B cell (primary cell): Measurements from ENCODE around the gene AKAP3. TPM values are rescaled to one million over a fixed set of nuclear protein-coding genes. Genes with fewer than 3 reads are reported as not detected.

Experiments used
- ATAC-seq: fragments of 200-7000 bp; cut with Tn5 transposase; one replicate; pipeline ENCODE4 v1.10.0; 2021; ENCODE audit warnings: low read depth, mild to moderate bottlenecking, moderate number of reproducible peaks, moderate library complexity
- CTCF ChIA-PET: fragments of 350-600 bp; sonication (Branson Sonifier 250); formaldehyde crosslinking; loops from one replicate; lab custom pipeline; 2021; ENCODE audit warnings: antibody characterized with exemption, inconsistent platforms; lab: Charles Lee
- POLR2A ChIA-PET: fragments of 350-600 bp; sonication (Branson Sonifier 250); formaldehyde crosslinking; loops from one replicate; lab custom pipeline; 2021; ENCODE audit warnings: antibody characterized with exemption; lab: Charles Lee
- DNase-seq: peaks from one replicate; pipeline ENCODE4 v3.0.0; 2013
- H2AFZ ChIP-seq: 2 replicates; pipeline ENCODE4 v1.6.1; 2012; ENCODE audit warnings: mild to moderate bottlenecking, low read depth, low read length; ENCODE audit not compliant: insufficient read depth, poor library complexity, severe bottlenecking
- H3K27ac ChIP-seq, 2 donors: 1 replicate in 1 of 2; 2 replicates in 1 of 2; pipeline ENCODE4 v1.5.1; 2012 to 2013; ENCODE audit warnings: low read length in 2 of 2, mild to moderate bottlenecking in 2 of 2, moderate library complexity in 1 of 2
- H3K27me3 ChIP-seq, 4 experiments: fragments of 200-600 bp in 1 of 4; sonication (generic) in 1 of 4; replicated peaks in 1 of 4; 1 replicate in 2 of 4; 2 replicates in 2 of 4; pipeline versions ENCODE4 v1.6.1 to v1.7.0; 2013 to 2016; ENCODE audit warnings: low read length in 3 of 4, mild to moderate bottlenecking in 2 of 4, mixed read lengths in 1 of 4, moderate library complexity in 1 of 4; ENCODE audit not compliant: insufficient read depth in 4 of 4, control insufficient read depth in 3 of 4; ENCODE audit errors: control extremely low read depth in 1 of 4
- H3K36me3 ChIP-seq, 2 experiments: replicated peaks in 1 of 2; 1 replicate in 1 of 2; 2 replicates in 1 of 2; pipeline versions ENCODE4 v1.6.1 to v1.7.1; 2013; ENCODE audit warnings: low read length in 1 of 2; ENCODE audit not compliant: insufficient read depth in 2 of 2, control insufficient read depth in 1 of 2; ENCODE audit errors: control extremely low read depth in 1 of 2, extremely low read depth in 1 of 2
- H3K4me1 ChIP-seq, 2 donors: fragments of 200-600 bp in 1 of 2; sonication (generic) in 1 of 2; 1 replicate in 1 of 2; 2 replicates in 1 of 2; pipeline versions ENCODE4 v1.5.1 to v1.6.1; 2013 to 2017; ENCODE audit warnings: low read length in 2 of 2; ENCODE audit not compliant: control insufficient read depth in 2 of 2, insufficient read depth in 2 of 2
- H3K4me2 ChIP-seq: replicated peaks from 2 replicates; pipeline ENCODE3; 2012; ENCODE audit warnings: mild to moderate bottlenecking, low read depth, low read length; ENCODE audit not compliant: poor library complexity, severe bottlenecking
- H3K4me3 ChIP-seq, 5 experiments: fragments of 200-600 bp in 1 of 5; sonication (generic) in 1 of 5; 1 replicate in 3 of 5; 2 replicates in 2 of 5; pipeline versions ENCODE4 v1.5.1 to v1.7.0; 2011 to 2016; ENCODE audit warnings: low read length in 4 of 5, mild to moderate bottlenecking in 4 of 5, low read depth in 2 of 5, control low read depth in 1 of 5, moderate library complexity in 1 of 5; ENCODE audit not compliant: insufficient read depth in 1 of 5; ENCODE audit errors: control extremely low read depth in 1 of 5, extremely low read depth in 1 of 5
- H3K79me2 ChIP-seq: fragments of 200-600 bp; sonication (generic); one replicate; pipeline ENCODE4 v1.6.0; 2016; ENCODE audit warnings: low read length; ENCODE audit not compliant: control insufficient read depth, insufficient read depth
- H3K9ac ChIP-seq: fragments of 200-600 bp; sonication (generic); 2 replicates; pipeline ENCODE4 v1.6.1; 2017; ENCODE audit warnings: mild to moderate bottlenecking, low read length, moderate library complexity
- H3K9me3 ChIP-seq, 3 donors: one replicate each; pipeline versions ENCODE4 v1.6.1 to v1.7.1; 2013; ENCODE audit warnings: low read length in 2 of 3; ENCODE audit not compliant: control insufficient read depth in 2 of 3, insufficient read depth in 1 of 3; ENCODE audit errors: control extremely low read depth in 1 of 3
- H4K20me1 ChIP-seq: 2 replicates; pipeline ENCODE4 v1.6.0; 2012; ENCODE audit warnings: mild to moderate bottlenecking, low read length; ENCODE audit not compliant: insufficient read depth, control insufficient read depth, poor library complexity, severe bottlenecking
- H3K27ac Mint-ChIP-seq: one replicate; pipeline ENCODE4 v1.8.0; 2021; ENCODE audit warnings: mixed read lengths
- H3K27me3 Mint-ChIP-seq: one replicate; pipeline ENCODE4 v1.8.0; 2021; ENCODE audit warnings: mixed read lengths
- H3K4me1 Mint-ChIP-seq: one replicate; pipeline ENCODE4 v1.8.0; 2021; ENCODE audit warnings: mixed read lengths
- H3K4me3 Mint-ChIP-seq: one replicate; pipeline ENCODE4 v1.8.0; 2021; ENCODE audit warnings: mixed read lengths
- H3K9me3 Mint-ChIP-seq: one replicate; pipeline ENCODE4 v1.8.0; 2022; ENCODE audit warnings: mixed read lengths; ENCODE audit not compliant: insufficient read depth
- CTCF ChIP-seq: fragments of 200-600 bp; IDR thresholded peaks from one replicate; pipeline ENCODE4 v1.8.0; 2022; ENCODE audit warnings: antibody characterized with exemption, mild to moderate bottlenecking
- EZH2 ChIP-seq: IDR thresholded peaks from 2 replicates; pipeline ENCODE4 v1.6.1; 2012; ENCODE audit warnings: borderline replicate concordance, low read depth, mild to moderate bottlenecking, moderate library complexity, low read length; ENCODE audit not compliant: insufficient read depth, poor library complexity, severe bottlenecking
- WGBS: methylation state at CpG from one replicate; pipeline ENCODE4 v1.1.5; 2013; ENCODE audit warnings: missing lambda C conversion rate; ENCODE audit not compliant: insufficient coverage; 5-methylcytosine and 5-hydroxymethylcytosine counted together
- intact Hi-C: fragments of 100-400 bp; cut with micrococcal nuclease; formaldehyde crosslinking; loops from one replicate; pipeline ENCODE4 v1.10.0; 2022
- polyA plus RNA-seq: library from polyadenylated mRNA; depleted of rRNA; stranded (reverse); fragments of >200 nt; gene quantifications from 2 replicates; pipeline ENCODE4 v1.2.3, GENCODE V29; 2012
- total RNA-seq, 2 donors: library from RNA; stranded (reverse); fragments of 120-200 nt in 1 of 2; gene quantifications; 1 replicate in 1 of 2; 2 replicates in 1 of 2; pipeline versions ENCODE4 v1.2.3 to v1.2.4, GENCODE V29; 2013 to 2022

Gene AKAP3
- total and polyA plus RNA-seq, 2 donors (not counting 1 experiment from before 2014, with no cell fraction given), result 1.2 to 3.8 TPM

GRCh38 chr12:4665236-4665635 lies 16.4 kb upstream of the AKAP3 start:
- no peaks in the 10 kb centered on the region for H3K4me1 Mint-ChIP-seq
- H2AFZ ChIP-seq, result no peak overlapping the region
- no peaks in the 10 kb centered on the region for H3K27me3 Mint-ChIP-seq
- no peak overlapping the region for H3K27ac ChIP-seq
- no peak overlapping the region for H3K4me3 ChIP-seq
- TF ChIP-seq CTCF (no peak), EZH2 (no peak)
- no peaks in the 10 kb centered on the region for H3K4me1 ChIP-seq
- H3K36me3 ChIP-seq, result peaks cover 7 to 88% of the 10 kb centered on the region in 2 experiments
- H3K27me3 ChIP-seq, result no peaks in the 10 kb centered on the region
- no peaks in the 10 kb centered on the region for H3K9me3 Mint-ChIP-seq
- ChIA-PET POLR2A (no interaction called here), CTCF (no interaction called here)
- no peaks in the 10 kb centered on the region for H3K9me3 ChIP-seq
- H3K27ac Mint-ChIP-seq, result no peak overlapping the region
- no peak for DNase-seq
- no peaks in the 10 kb centered on the region for H4K20me1 ChIP-seq
- no peak overlapping the region for H3K4me3 Mint-ChIP-seq
- WGBS, result no CpG with 5 or more reads among the region's 3 CpGs
- no peaks in the 10 kb centered on the region for H3K79me2 ChIP-seq
- no peak overlapping the region for H3K9ac ChIP-seq
- no peak overlapping the region for H3K4me2 ChIP-seq
- intact Hi-C loops, result no loop called here
- no peak for ATAC-seq

DNA sequence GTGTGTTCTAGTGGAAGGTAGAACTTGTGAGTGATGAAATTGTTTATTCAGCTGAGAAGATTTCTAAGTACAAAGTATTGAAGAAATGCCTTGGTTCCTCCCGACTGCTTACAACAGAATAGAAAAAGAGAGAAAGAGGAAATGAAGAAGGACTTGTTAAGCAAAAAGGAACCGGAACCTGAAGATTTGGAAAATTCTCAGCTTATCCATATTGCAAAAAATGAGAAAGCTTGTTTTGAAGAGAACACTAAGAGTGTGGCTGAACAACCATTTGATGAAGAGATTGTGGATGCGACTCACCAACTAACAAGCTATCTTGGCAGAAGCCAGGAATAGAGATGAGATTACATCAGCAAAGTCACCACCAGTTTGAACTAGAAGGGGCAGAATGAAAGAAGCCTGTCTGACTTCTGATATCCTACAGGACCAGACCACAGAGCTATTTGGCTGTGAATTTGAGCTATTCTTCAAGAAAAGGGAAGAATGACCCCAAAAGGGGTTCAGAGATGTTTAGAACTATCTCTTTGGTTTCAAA lies 15.2 kb upstream of the AKAP3 start:
- H3K27ac Mint-ChIP-seq, result no peak overlapping the region
- TF ChIP-seq CTCF (no peak), EZH2 (no peak)

More for the DNA sequence above, 15.2 kb upstream of the AKAP3 start:
- no peaks in the 10 kb centered on the region for H3K27me3 Mint-ChIP-seq
- Histone ChIP-seq H3K4me3 (no peak overlapping the region), H3K9ac (no peak overlapping the region), H3K9me3 (no peaks in the 10 kb centered on the region), H3K27me3 (no peaks in the 10 kb centered on the region), H3K79me2 (no peaks in the 10 kb centered on the region), H3K27ac (no peak overlapping the region), H4K20me1 (no peaks in the 10 kb centered on the region), H3K4me1 (no peaks in the 10 kb centered on the region), H2AFZ (no peak overlapping the region), H3K36me3 (peaks cover 6 to 88% of the 10 kb centered on the region in 2 experiments), H3K4me2 (no peak overlapping the region)
- POLR2A ChIA-PET, result no interaction called here
- no peak overlapping the region for H3K4me3 Mint-ChIP-seq
- intact Hi-C loops, result no loop called here
- no peaks in the 10 kb centered on the region for H3K9me3 Mint-ChIP-seq
- WGBS, result 86% methylated on average over 1 of the region's 3 CpGs
- no peak for ATAC-seq
- H3K4me1 Mint-ChIP-seq, result no peaks in the 10 kb centered on the region
- no peak for DNase-seq
- CTCF ChIA-PET, result interaction anchor here (0.6 kb wide), 1 partner anchor 668 kb away, joined by 3 read pairs; no protein-coding TSS in a partner anchor
